H9 (cell line): ENCODE results near the gene DNAJC9. TPM values are rescaled to one million over a fixed set of nuclear protein-coding genes. Genes with fewer than 3 reads are reported as not detected.

Experiments used
- DNase-seq: peaks from one replicate; pipeline ENCODE4 v3.0.0-alpha.2; 2017
- H2AFZ ChIP-seq: one replicate; pipeline ENCODE4 v1.6.1; 2013; ENCODE audit warnings: mild to moderate bottlenecking, low read length, control low read depth, moderate library complexity
- H2AK5ac ChIP-seq: 2 replicates; pipeline ENCODE4 v1.6.1; 2013; ENCODE audit warnings: low read length, control low read depth, mixed read lengths; ENCODE audit not compliant: insufficient read length
- H2BK120ac ChIP-seq: one replicate; pipeline ENCODE4 v1.6.1; 2013; ENCODE audit warnings: low read depth, mild to moderate bottlenecking, low read length, control low read depth, inconsistent platforms; ENCODE audit not compliant: poor library complexity, severe bottlenecking
- H2BK12ac ChIP-seq: 2 replicates; pipeline ENCODE4 v1.6.1; 2013; ENCODE audit warnings: low read length, control low read depth, mixed read lengths, low read depth; ENCODE audit not compliant: insufficient read length
- H2BK15ac ChIP-seq: 2 replicates; pipeline ENCODE4 v1.6.1; 2013; ENCODE audit warnings: low read depth, low read length, control low read depth
- H2BK20ac ChIP-seq: one replicate; pipeline ENCODE4 v1.6.1; 2013; ENCODE audit warnings: low read depth, mild to moderate bottlenecking, low read length, control low read depth, inconsistent platforms; ENCODE audit not compliant: poor library complexity, severe bottlenecking
- H2BK5ac ChIP-seq: 2 replicates; pipeline ENCODE4 v1.6.1; 2013; ENCODE audit warnings: low read length, control low read depth, mixed read lengths; ENCODE audit not compliant: insufficient read length
- H3K14ac ChIP-seq: 2 replicates; pipeline ENCODE4 v1.6.1; 2013; ENCODE audit warnings: low read length, control low read depth; ENCODE audit not compliant: insufficient read depth
- H3K18ac ChIP-seq: 2 replicates; pipeline ENCODE4 v1.6.1; 2013; ENCODE audit warnings: low read depth, mild to moderate bottlenecking, mixed read lengths, low read length, control low read depth; ENCODE audit not compliant: insufficient read length
- H3K23ac ChIP-seq: 2 replicates; pipeline ENCODE4 v1.6.1; 2013; ENCODE audit warnings: low read length, control low read depth, mixed read lengths, low read depth; ENCODE audit not compliant: insufficient read length
- H3K23me2 ChIP-seq: 2 replicates; pipeline ENCODE4 v1.6.1; 2013; ENCODE audit warnings: low read depth, mild to moderate bottlenecking, mixed read lengths, low read length, control low read depth; ENCODE audit not compliant: insufficient read length, poor library complexity, severe bottlenecking
- H3K27ac ChIP-seq: 2 replicates; pipeline ENCODE4 v1.5.1; 2013; ENCODE audit warnings: low read length, control low read depth, mixed read lengths, low read depth; ENCODE audit not compliant: insufficient read length
- H3K27me3 ChIP-seq: 2 replicates; pipeline ENCODE4 v1.6.1; 2013; ENCODE audit warnings: low read length, control low read depth, inconsistent platforms; ENCODE audit not compliant: insufficient read depth
- H3K4ac ChIP-seq: 2 replicates; pipeline ENCODE4 v1.6.1; 2013; ENCODE audit warnings: low read depth, mild to moderate bottlenecking, control low read depth, inconsistent platforms, low read length, moderate library complexity
- H3K4me1 ChIP-seq: 2 replicates; pipeline ENCODE4 v1.6.1; 2013; ENCODE audit warnings: low read length, control low read depth, inconsistent platforms; ENCODE audit not compliant: insufficient read depth
- H3K4me2 ChIP-seq: 2 replicates; pipeline ENCODE4 v1.6.1; 2013; ENCODE audit warnings: low read length, control low read depth, mixed read lengths; ENCODE audit not compliant: insufficient read length, insufficient read depth
- H3K56ac ChIP-seq: 2 replicates; pipeline ENCODE4 v1.6.1; 2013; ENCODE audit warnings: low read depth, mild to moderate bottlenecking, mixed read lengths, low read length, control low read depth; ENCODE audit not compliant: insufficient read length
- H3K79me1 ChIP-seq: 2 replicates; pipeline ENCODE4 v1.6.1; 2013; ENCODE audit warnings: low read depth, mild to moderate bottlenecking, moderate library complexity, low read length, control low read depth, inconsistent platforms; ENCODE audit not compliant: insufficient read depth, poor library complexity, severe bottlenecking
- H3K79me2 ChIP-seq: 2 replicates; pipeline ENCODE4 v1.6.1; 2013; ENCODE audit warnings: low read length, control low read depth, inconsistent platforms; ENCODE audit not compliant: insufficient read depth
- H3K9ac ChIP-seq: 2 replicates; pipeline ENCODE4 v1.6.1; 2013; ENCODE audit warnings: low read length, control low read depth, mixed read lengths; ENCODE audit not compliant: insufficient read length; ENCODE audit errors: extremely low read depth
- H3K9me3 ChIP-seq: one replicate; pipeline ENCODE4 v1.6.1; 2013; ENCODE audit warnings: low read depth, low read length, inconsistent platforms; ENCODE audit not compliant: control insufficient read depth
- H3T11ph ChIP-seq: one replicate; pipeline ENCODE4 v1.6.1; 2013; ENCODE audit warnings: mild to moderate bottlenecking, low read length, control low read depth, inconsistent platforms
- H4K20me1 ChIP-seq: one replicate; pipeline ENCODE4 v1.6.1; 2013; ENCODE audit not compliant: control insufficient read depth, insufficient read length, insufficient read depth
- H4K5ac ChIP-seq: 2 replicates; pipeline ENCODE4 v1.6.1; 2013; ENCODE audit warnings: low read depth, mild to moderate bottlenecking, mixed read lengths, low read length, control low read depth; ENCODE audit not compliant: insufficient read length
- H4K8ac ChIP-seq: replicated peaks from 2 replicates; pipeline ENCODE4 v1.6.1; 2013; ENCODE audit warnings: low read length, control low read depth, mixed read lengths, low read depth; ENCODE audit not compliant: insufficient read length
- H4K91ac ChIP-seq: 2 replicates; pipeline ENCODE4 v1.6.1; 2013; ENCODE audit warnings: low read depth, mild to moderate bottlenecking, moderate library complexity, mixed read lengths, low read length, control low read depth; ENCODE audit not compliant: insufficient read length
- H3K27ac Mint-ChIP-seq, 3 experiments: 2 replicates in 2 of 3; 3 replicates in 1 of 3; pipeline ENCODE4 v1.8.0; 2020 to 2021; ENCODE audit warnings: mixed read lengths in 3 of 3, mild to moderate bottlenecking in 1 of 3, moderate library complexity in 1 of 3
- H3K27me3 Mint-ChIP-seq: 2 replicates; pipeline ENCODE4 v1.8.0; 2021; ENCODE audit warnings: low read depth, mild to moderate bottlenecking, moderate library complexity, mixed read lengths
- H3K36me3 Mint-ChIP-seq, 3 experiments: 2 replicates in 2 of 3; 3 replicates in 1 of 3; pipeline ENCODE4 v1.8.0; 2020 to 2021; ENCODE audit warnings: low read depth in 3 of 3, mixed read lengths in 3 of 3; ENCODE audit not compliant: insufficient read depth in 1 of 3
- H3K4me1 Mint-ChIP-seq, 2 experiments: 2 replicates each; pipeline ENCODE4 v1.8.0; 2020; ENCODE audit warnings: mixed read lengths in 2 of 2
- H3K4me3 Mint-ChIP-seq, 2 experiments: 2 replicates in 1 of 2; 3 replicates in 1 of 2; pipeline ENCODE4 v1.8.0; 2020 to 2021; ENCODE audit warnings: mild to moderate bottlenecking in 2 of 2, mixed read lengths in 2 of 2, moderate library complexity in 1 of 2
- H3K9me3 Mint-ChIP-seq, 2 experiments: 2 replicates in 1 of 2; 3 replicates in 1 of 2; pipeline ENCODE4 v1.8.0; 2020; ENCODE audit warnings: mild to moderate bottlenecking in 2 of 2, mixed read lengths in 2 of 2, moderate library complexity in 1 of 2
- WGBS: extraction: QIAGEN DNeasy Blood & Tissue Kit; methylation state at CpG from one replicate; pipeline ENCODE4 v1.1.7; 2013; ENCODE audit warnings: missing lambda C conversion rate, low lambda C conversion rate, mixed read lengths; ENCODE audit not compliant: insufficient read length; ENCODE audit errors: extremely low coverage; 5-methylcytosine and 5-hydroxymethylcytosine counted together
- total RNA-seq: library from RNA; stranded (reverse); gene quantifications from 2 replicates; pipeline ENCODE4 v1.2.1, GENCODE V29; 2021
- TF ChIP-seq, protein P1 (sequence below): fragments of 200-600 bp; sonication (generic); conservative IDR thresholded peaks from 3 replicates; pipeline ENCODE4 v1.8.0; 2021; ENCODE audit warnings: antibody characterized with exemption, mild to moderate bottlenecking

The DNAJC9 gene
- total RNA-seq, 1 experiment from 2014 or later: 45.7 TPM

- Histone ChIP-seq H2BK15ac (no peak overlapping the region), H3K79me1 (no peaks in the 10 kb centered on the region), H2BK20ac (no peak overlapping the region), H3K27ac (no peak overlapping the region), H2AK5ac (no peak overlapping the region), H4K8ac (no peak overlapping the region), H3K14ac (no peak overlapping the region), H3K4me1 (no peaks in the 10 kb centered on the region), H3K18ac (no peak overlapping the region), H3K23me2 (no peaks in the 10 kb centered on the region), H4K91ac (no peak overlapping the region), H2BK5ac (no peak overlapping the region), H4K20me1 (no peaks in the 10 kb centered on the region), H3K23ac (no peak overlapping the region), H3K9ac (no peak overlapping the region), H3K4me2 (no peak overlapping the region), H3K4ac (no peak overlapping the region), H4K5ac (no peak overlapping the region), H2AFZ (no peak overlapping the region), H3K9me3 (no peaks in the 10 kb centered on the region), H3T11ph (no peak overlapping the region), H2BK12ac (no peak overlapping the region), H3K79me2 (no peaks in the 10 kb centered on the region), H3K56ac (no peak overlapping the region), H3K27me3 (no peaks in the 10 kb centered on the region), H2BK120ac (no peak overlapping the region)
- no peak for DNase-seq
- TF ChIP-seq, protein P1, sequence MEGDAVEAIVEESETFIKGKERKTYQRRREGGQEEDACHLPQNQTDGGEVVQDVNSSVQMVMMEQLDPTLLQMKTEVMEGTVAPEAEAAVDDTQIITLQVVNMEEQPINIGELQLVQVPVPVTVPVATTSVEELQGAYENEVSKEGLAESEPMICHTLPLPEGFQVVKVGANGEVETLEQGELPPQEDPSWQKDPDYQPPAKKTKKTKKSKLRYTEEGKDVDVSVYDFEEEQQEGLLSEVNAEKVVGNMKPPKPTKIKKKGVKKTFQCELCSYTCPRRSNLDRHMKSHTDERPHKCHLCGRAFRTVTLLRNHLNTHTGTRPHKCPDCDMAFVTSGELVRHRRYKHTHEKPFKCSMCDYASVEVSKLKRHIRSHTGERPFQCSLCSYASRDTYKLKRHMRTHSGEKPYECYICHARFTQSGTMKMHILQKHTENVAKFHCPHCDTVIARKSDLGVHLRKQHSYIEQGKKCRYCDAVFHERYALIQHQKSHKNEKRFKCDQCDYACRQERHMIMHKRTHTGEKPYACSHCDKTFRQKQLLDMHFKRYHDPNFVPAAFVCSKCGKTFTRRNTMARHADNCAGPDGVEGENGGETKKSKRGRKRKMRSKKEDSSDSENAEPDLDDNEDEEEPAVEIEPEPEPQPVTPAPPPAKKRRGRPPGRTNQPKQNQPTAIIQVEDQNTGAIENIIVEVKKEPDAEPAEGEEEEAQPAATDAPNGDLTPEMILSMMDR: no peak
- Mint-ChIP-seq H3K27ac (no peak overlapping the region), H3K27me3 (no peaks in the 10 kb centered on the region), H3K4me3 (no peak overlapping the region), H3K36me3 (peaks cover 3 to 17% (median 14%) of the 10 kb centered on the region in 3 experiments; a peak in 6 of 7 replicates), H3K9me3 (no peaks in the 10 kb centered on the region), H3K4me1 (no peaks in the 10 kb centered on the region)
- no CpG with 5 or more reads among the region's 2 CpGs for WGBS
These were observed 13.2 kb downstream of the DNAJC9 start for GRCh38 chr10:73233883-73234282.
